NAMALWA (cell line): Measurements from ENCODE around the gene TAOK1.
"Not testable (repeated sequence)": the region's sequence is repeated elsewhere in the genome, so short reads cannot be mapped to it uniquely, and the experiment has no call there.

ENCODE experiments used
- DNase-seq: peaks from one replicate; pipeline ENCODE4 v3.0.0-alpha.2; 2015; ENCODE audit warnings: low spot score

TAOK1 gene

GRCh38 chr17:29445844-29446243 is 55.7 kb downstream of the TAOK1 start:
- DNase-seq = no peak

DNA sequence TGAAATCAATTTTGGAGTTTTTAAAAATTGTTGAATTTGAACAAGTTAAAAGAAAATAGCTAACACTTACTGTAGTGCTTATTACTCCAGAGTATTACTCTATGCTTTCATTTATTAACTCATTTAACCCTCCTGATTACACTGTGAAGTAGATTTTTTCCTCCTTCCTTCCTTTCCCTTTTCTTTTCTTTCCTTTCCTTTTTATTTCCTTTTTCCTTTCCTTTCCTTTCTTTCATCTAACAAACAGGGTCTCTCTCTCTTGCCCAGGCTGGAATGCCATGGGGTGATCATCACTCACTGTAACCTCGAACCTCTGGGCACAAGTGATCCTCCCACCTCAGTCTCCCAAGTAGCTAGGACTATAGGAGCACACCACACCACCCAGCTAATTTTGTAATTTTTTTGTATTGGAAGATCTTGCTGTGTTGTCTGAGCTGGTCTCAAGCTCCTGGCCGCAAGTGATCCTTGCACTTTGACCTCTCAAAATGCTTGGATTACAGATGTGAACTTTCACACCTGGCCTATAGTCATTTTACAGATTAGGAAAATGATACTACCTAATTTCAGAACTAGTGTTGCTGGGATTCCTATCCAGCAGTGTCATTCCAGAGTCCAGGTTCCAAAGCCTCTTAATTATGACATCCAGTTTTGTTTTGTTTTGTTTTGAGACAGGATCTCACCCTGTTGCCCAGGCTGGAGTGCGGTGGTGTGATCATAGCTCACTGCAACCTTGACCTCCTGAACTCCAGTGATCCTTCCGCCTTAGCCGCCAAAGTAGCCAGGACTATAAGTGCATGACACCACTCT is 59.9 kb downstream of the TAOK1 start:
- DNase-seq = no peak

GRCh38 chr17:29451121-29451742 is 61.1 kb downstream of the TAOK1 start:
- DNase-seq = no peak

DNA sequence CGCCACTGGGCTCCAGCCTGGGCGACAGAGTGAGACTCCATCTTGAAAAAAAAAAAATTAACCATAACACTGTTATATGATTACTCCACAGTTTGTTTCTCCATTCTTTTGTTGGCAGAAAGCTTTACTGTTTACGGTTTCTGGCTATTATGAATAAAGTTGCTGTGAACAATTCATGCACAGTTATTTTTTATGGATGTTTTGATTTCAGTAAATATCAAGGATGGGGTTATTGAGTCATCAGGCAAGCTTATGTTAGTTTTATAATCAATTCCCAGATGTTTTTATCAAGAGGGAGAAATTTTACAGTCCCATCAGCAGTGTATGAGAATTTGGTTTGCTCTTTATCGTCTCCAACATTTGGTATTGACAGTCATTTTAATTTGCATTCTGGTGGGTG is 67.9 kb downstream of the TAOK1 start:
- no peak for DNase-seq

- DNase-seq = no peak
Observed at GRCh38 chr17:29461483-29462206, 71.5 kb downstream of the TAOK1 start.

- DNase-seq = no peak
Observed at GRCh38 chr17:29469276-29469675, 79.1 kb downstream of the TAOK1 start.

DNA sequence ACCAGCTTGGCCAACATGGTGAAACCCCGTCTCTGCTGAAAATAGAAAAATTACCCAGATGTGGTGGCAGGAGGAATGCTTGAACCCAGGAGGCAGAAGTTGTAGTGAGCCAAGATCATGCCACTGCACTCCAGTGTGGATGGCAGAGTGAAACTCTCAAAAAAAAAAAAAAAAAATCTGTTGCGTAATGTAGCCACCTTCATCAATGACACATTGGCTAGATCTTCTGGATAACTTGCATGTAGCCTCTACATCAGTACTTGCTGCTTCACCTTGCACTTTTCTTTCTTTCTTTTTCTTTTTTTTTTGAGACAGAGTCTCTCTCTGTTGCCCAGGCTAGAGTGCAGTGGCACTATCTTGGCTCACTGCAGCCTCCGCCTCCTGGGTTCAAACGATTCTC is 83.3 kb downstream of the TAOK1 start:
- DNase-seq = not testable (repeated sequence)

DNA sequence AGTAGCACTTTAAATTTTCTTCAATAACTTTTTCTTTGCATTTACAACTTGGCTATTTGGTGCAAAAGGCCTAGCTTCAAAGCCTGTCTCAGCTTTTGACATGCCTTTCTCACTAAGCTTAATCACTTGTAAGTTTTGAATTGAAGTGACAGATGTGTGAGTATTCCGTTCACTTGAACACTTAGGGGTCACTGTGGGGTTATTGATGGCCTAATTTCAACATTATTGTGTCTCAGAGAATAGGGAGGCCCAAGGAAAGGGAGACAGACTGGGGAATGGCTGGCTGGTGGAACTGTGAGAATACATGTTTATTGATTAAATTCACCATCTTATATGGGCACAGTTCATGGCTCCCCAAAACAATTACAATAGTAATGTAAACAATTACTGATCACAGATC is 84.1 kb downstream of the TAOK1 start:
- DNase-seq = no peak

- no peak for DNase-seq
Observed at GRCh38 chr17:29475891-29476290, 85.7 kb downstream of the TAOK1 start.

- not testable (repeated sequence) for DNase-seq
Observed at GRCh38 chr17:29480249-29480928, 90.2 kb downstream of the TAOK1 start.

DNA sequence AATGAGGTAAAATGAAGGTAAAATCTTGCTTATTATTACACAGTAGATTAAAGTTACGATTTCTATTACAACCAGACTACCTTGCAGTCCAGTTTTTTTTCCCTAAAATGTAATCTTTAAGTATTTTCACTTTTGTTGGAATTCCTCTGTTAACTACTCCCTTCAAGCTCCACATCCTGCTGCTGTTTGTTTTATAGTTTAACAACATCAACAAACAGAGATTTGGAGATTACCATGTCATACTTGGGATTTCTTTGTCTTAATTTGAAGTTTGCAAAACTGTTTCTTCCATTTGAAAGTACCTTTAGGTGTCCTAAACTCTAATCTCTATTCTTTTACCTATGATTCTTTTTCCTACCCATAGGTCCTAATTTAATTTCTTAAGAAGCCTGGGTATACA is 93.3 kb downstream of the TAOK1 start:
- DNase-seq = no peak

DNA sequence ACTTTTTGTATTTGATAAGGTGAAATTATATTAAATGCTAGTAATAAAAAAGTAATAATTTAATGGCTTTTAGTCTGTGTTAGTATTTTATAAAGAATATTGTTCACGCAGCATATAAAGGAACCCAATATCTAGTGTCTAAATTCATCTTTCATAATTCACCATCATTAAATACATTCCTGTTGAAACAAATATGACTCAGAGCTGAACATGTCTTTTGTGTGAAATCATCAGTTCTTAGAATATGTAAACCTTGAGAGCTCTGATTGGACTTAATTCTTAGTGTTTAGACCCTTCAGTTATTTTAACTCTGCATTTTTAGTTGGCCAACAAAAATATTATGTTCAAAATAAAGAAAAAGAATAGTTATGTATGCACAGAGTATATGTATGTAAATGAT is 104.8 kb downstream of the TAOK1 start:
- DNase-seq = no peak

DNA sequence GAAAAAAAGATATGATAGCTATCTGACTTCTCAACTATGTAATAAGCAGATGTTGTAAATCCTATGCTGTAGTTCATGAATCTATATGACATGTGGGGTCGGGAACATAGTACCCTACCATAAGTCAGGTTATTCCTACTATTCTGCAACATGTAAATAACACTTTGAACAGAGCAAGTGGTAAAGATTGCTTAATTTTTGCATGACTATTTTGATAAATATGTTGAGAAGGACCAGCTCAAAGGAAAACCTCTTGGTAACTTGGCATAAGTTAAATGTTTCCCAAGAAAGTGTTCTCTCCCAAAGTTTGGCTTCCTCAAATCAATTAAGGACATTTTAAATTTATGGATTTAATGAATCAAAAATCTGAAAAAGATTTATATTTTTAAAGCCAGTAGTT is 114.5 kb downstream of the TAOK1 start:
- no peak for DNase-seq

DNA sequence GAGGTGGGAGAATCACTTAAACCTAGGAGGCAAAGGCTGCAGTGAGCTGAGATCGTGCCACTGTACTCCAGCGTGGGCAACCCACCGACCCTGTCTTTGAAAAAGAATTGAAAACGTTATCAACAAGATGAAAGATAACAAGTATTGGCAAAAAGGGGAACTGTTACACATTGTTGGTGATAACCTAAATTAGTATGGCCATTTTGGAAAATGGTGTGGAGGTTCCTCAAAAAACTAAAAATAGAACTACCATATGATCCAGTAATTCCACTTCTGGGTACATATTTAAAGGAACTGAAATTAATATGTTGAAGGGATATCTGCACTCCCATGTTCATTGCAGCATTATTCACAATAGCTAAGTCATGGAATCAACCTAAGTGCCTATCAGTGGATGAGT is 115.7 kb downstream of the TAOK1 start:
- no peak for DNase-seq

DNA sequence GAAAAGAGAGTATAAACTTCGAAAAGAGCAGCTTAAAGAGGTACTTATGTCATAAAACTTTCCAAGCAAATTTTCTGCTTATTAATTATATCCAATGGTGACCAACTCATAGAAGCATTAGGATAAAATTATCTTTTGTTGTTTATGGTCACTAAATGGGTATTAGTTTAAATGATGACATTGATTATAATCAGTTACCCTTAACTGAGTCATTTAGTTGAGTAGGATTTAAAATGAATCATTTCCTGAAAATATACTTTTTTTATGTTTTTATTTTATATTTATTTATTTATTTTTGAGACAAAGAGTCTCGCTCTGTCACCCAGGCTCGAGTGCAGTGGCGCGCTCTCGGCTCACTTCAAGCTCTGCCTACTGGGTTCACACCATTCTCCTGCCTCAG is 120.8 kb downstream of the TAOK1 start:
- no peak for DNase-seq

- DNase-seq = no peak
Observed at GRCh38 chr17:29514792-29515191, 124.6 kb downstream of the TAOK1 start.

- DNase-seq = no peak
Observed at GRCh38 chr17:29518359-29518758, 128.2 kb downstream of the TAOK1 start.

DNA sequence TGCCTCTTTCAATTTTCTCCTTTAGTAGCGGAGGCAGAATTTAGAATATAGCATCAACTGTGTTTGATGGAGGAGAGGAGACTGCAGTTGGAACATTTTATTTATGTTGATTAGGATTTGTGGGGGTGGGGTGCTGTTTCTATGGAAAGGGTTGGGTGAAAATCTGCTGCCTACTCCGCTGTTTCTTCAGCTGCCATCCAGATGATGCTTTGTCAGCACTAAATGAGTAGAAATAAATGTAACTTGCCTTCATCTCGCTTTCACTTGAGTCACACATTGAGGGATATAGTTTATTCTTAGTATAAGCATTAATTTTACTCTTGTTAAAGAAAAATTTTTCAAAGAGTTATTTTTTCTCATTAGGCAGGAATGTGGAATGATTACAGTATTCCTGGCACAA is 134.5 kb downstream of the TAOK1 start:
- no peak for DNase-seq

- no peak for DNase-seq
Observed at GRCh38 chr17:29526322-29526721, 136.2 kb downstream of the TAOK1 start.

GRCh38 chr17:29533976-29534375 is 143.8 kb downstream of the TAOK1 start:
- no peak for DNase-seq

DNA sequence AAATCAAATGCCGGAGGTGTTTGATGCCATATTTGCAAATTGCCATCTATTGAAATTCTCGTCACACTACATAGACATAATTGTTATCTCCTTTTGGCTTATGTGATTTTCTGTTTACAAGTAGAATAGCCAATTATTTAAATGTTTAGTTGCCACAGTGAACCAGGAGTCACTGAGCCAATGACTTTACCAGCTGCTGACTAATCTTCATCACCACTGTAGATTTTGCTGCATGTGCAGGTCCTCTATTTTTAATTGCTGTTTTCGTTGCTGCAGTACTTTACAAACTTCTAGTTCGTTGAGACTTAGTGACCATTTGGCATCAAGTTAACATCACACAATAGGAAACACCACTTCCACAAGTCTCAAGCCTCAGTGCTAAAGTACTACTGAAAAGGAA is 153.9 kb downstream of the TAOK1 start:
- DNase-seq = no peak

- no peak for DNase-seq
Observed at GRCh38 chr17:29546085-29546484, 155.9 kb downstream of the TAOK1 start.

DNA sequence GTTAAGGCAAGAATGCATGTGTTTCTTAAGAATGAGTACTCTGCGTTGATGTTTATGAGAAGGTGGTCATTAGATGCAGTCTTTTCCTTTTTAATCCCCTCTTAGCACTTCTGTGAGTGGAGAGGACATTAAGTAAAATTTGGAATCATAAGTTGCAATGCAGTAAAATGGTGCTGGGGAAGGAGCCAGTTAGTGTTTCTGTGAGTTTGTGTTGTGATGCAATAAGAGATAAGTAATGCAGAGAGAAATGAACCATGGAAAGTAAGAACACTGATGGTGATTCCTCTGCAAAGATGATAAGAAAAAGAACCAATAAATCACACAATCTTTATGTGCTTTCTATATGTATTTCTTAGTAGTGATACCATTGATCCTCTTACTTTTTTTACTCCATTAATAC is 156.7 kb downstream of the TAOK1 start:
- DNase-seq = no peak
